DMS153 treated with DMSO at 0.1 percent for 48 hours (cell line): ENCODE measurements around the gene PRKG1.
"Not testable (repeated sequence)": the region's sequence is repeated elsewhere in the genome, so short reads cannot be mapped to it uniquely, and the experiment has no call there.

Experiments
- DNase-seq: peaks from one replicate; lab custom pipeline; 2025; ENCODE audit not compliant: unreplicated experiment; lab: John Stamatoyannopoulos, UW

PRKG1 gene

DNA sequence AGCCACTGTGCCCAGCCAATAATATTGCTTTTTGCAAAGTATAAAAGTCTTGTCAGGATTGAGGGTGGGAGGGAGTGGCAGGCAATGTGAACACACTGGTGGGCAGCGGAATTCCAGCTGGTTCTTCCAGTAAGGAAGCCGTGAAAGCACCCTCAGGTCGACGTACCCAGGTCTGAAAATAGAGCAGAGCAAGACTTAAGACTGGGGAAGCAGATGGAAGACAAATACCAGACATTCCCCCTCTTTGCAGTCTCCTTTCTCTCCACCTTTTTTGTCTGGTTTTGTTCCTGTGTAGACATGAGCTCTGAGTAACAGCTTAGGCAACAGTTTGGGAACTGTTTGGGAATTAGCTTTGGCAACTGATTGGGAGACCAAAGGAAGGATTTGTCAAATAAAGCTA, 642.7 kb downstream of the PRKG1 start:
- no peak for DNase-seq

DNA sequence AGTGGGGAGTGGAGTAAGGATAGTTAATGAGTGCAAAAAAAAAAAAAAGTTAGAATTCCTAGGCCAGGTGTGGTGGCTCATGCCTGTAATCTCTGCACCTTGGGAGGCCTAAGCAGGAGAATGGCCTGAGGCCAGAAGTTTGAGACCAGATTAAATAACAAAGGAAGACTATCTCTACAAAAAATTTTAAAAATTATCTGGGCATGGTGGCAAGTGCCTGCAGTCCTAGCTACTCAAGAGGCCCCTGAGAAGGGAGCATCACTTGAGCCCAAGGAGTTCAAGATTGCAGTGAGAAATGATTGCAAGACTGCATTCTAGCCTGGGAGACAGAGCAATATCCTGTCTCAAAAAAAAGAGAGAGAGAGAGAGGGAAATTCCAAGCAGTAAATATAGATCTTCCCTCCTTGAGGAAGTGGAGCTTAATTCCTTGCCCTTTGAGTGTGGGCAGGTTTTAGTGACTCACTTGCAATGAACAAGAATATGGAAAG, 644.6 kb downstream of the PRKG1 start:
- DNase-seq, result no peak

DNA sequence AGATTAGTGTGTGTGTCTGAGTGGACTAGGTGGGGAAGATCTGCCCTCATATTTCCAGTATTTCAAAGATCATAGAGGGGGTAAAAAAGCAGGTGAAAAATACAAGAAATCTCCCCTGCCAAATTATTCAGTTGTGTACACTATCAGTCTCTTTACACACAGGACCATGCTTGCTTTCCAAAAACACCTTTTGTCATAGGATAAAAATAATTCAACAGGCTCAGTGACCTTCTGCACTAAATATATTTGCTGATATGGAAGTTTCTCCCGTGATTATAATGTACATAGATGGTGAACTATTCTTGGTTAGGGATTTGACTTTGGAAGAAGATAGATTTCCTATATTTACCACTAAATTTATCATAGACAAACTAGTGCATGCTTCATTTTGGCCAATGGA, 649.8 kb downstream of the PRKG1 start:
- no peak for DNase-seq

DNA sequence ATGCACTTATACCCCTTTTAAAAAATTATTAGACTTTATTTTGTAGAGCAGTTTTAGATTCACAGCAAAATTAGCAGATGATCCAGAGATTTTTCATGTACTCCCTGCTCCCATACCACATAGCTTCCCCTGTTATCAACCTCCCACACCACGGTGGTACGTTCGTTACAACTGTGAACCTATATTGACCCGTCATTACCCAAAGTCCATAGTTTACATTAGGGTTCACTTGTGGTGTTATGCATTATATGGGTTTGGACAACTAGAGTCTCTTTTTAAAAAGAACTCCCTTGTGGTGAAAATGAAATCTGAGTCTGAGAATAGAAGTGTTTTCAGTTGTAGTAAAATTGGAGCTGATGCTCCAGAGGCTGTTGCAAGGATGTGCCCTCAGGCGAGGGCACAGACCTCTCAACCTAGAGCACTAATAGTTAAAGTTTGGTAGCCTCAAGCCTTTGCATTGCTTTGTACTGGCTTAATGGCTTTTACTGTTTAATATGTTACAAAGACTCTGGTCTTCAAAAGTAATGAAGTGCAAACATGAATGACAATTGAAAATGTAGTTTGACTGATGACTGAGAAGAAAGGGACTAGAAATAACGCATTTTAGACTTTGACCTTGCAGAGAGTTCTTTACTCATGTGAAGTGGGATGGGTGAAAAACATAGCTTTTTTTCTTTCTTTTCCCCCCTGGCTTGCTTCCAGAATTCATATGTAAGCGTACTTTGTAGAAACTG, 655.7 kb downstream of the PRKG1 start:
- DNase-seq, result no peak

DNA sequence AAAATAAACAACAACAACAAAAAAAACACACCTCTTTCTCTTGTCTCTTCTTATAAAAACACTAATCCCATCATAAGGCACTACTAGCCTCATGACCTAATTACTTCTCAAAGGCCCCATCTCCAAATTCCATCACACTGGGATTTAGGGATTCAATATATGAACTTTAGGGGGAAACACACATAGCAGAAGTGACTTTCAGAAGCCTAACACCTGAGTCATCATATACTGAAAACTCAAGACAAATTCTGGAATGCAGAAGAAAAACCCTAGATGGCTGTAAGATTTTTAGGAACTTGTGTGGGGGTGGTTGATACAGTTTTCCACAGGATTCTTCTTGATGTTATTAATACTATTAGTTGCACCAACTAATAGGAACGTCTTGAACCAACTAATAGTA, 658.8 kb downstream of the PRKG1 start:
- DNase-seq, result no peak

DNA sequence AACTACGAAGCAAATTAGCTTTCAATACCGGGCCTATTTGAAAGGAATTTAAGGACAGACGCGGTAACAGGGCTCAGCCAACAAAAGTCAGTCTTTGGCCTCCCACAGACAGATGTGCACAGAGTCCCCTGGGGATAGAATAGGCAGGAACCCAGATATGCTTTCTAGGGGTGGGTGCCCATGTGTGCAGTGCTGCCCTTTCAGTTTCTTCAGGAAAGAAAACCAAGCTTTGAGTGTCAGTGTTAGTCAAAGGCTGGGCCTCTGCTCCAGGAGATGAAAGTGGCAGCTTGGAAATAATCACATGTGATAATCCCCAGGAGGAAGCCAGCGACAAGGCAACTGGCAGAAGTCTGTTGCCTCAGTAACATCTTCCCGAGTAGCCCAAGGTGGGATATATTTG, 668.9 kb downstream of the PRKG1 start:
- DNase-seq, result no peak

DNA sequence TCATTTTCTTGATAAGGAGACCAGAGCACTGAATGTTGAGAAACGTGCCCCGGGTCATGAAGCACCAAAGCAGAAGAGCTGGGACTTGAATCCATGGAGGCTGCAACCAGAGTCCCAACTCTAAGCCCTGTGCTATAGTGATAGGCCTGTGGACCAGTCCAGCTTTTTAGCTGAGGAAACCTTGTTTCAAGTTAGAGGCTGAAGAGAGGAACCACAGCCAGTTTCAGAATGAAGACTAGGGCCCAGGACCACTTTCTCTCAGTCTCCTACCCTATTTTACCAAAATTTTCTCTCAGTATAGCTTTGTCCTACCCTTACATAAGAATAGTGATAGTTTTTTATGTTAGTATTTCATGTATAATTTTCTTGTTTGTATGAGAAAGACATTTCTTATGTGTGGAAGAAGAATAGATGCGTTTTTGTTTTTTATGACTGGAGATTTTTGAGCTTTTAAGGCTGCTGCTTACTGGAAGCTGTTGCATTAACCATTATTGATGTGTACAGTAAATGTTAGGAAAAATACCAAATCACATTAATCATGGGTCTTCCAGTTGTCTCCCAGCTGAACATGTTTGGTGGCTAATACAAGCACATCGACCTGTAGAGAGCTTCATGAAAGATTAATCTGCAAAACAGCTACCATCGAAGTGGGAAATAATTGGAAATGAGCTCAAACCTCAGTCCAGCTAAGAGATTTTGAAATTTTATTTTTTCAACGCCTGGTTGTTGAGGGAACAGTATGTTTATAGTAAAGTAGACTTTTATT, 670.1 kb downstream of the PRKG1 start:
- DNase-seq, result no peak

DNA sequence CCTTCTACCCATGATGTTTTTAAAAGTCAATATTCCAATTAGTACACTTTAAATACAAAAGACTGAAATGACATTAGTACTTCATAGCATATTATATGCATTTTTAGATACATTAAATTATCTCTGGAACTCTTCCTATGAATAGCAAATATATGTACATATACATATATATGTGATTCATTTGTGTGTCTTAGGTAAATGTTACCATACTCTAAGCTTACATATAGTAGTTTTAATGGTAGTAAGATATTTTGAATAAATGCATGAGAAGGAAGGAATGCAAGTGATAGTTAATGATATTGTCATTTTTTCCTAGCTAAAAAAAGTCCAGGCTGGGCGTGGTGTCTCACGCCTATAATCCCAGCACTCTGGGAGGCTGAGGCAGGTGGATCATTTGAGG, 671.1 kb downstream of the PRKG1 start:
- DNase-seq, result no peak

DNA sequence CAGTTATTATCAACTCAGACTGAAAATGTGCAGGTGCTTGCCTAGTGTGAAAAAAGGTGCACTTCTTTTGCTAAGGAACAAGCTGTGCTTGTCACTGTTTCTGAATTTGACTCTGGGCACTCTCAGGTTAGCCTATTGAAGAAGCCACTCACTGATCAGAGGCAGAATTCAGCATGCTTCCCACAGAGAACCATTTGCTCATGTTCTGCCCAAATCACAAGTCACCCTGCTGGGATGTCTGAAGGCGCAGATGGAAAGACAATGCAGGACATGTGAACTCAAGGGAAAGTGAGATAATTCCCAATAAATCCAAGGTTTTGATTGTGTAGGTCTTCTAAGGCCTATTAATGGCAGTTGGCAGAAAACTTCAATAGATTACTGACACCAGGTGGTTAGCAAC, 672.9 kb downstream of the PRKG1 start:
- no peak for DNase-seq

DNA sequence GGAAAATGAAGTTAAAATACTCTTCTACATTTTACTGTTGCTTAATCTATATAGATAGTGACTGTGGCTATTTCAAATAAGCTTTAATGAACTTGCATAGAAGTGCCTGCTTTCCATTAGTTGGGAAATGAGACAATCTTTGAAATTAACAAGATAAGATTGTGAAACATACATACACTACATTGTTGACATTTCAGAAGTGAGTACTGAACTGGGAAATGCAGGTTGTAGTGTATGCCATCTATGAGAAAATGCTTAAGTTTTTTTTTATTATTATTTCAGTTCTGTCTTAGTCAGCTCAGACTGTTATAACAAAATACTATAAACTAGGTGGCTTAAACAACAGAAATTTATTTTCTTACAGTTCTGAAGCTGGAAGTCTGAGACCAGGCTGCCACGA, 674.7 kb downstream of the PRKG1 start:
- no peak for DNase-seq

DNA sequence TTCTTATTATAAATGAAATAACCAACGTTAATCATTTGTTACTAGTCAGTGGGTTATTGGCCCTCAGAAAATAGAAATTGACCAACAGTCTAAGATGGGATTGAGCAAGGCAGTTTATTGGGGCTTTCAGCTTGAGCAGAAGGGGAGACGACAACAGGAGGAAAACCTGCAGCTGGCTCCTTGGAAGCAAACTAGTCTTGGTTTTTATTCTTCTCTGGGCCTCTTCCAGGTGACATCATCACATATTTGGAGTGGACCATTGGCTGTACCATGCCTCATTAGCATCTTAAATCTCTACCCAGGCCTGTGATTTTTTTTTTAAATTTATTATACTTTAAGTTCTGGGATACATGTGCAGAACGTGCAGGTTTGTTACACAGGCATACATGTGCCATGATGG, 684.1 kb downstream of the PRKG1 start:
- no peak for DNase-seq

DNA sequence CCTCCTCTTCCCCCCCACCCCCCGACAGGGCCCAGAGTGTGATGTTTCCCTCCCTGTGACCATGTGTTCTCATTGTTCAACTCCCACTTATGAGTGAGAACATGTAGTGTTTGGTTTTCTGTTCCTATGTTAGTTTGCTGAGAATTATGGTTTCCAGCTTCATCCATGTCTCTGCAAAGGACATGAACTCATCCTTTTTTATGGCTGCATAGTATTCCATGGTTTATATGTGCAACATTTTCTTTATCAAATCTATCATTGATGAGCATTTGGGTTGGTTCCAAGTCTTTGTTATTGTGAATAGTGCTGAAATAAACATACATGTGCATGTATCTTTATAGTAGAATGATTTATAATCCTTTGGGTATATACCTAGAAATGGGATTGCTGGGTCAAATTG, 684.6 kb downstream of the PRKG1 start:
- not testable (repeated sequence) for DNase-seq

DNA sequence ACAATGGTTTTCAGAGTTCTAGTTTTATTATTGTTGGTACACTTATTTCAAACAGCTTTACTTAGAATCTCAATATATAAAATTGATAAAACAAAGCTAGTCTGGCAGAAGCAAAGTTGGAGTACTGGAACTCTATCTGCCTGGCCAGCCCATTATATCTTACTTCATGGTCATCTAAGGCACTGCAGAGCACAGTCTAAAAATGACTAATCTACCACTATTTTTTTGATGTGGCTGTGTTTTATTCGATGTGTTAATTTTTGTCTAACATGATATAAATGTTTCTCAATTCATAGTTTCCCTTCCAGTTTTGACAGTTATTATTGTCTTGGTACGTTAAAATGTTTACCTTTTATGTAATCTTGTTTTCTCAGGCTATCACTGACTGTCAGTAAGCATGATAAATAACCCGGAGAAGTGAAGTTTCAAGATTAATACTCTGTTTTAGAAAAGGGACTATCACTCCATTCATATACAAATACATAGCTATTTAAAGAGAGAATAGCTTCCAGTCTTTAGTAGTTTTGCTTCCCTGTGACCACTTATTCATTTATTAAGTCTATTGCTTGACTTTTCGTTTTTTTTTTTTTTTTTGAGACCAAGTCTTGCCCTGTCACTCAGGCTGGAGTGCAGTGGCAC, 685.7 kb downstream of the PRKG1 start:
- DNase-seq, result no peak

DNA sequence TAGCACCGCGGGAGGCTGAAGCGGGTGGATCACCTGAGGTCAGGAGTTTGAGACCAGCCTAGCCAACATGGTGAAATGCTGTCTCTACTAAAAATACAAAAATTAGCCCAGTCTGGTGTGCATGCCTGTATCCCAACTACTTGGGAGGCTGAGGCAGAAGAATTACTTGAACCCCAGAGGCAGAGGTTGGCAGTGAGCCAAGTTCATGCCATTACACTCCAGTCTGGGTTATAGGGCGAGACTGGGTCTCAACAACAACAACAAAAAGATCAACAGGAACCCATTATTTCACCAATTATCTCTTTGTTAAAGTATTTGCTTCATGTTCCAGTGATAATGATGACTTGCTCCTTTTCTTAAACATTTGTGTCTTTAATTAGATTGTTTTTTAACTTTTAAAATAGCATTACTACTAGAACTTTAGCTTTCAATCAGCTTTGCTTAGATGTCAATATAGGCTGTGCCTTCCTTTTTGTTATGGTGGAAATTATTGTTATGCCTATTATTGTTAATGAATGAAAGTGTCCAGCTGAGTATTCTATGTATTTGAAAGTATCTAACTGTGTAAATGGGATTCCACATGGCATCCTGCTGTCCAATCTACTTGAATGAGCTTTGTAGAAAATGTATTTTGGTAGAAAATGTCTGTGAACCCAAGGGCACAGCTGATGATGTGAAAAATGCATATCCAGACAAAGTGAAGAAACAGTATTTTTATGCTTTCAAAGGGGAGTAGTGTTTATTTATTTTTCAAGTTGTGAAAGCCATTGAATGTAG, 686.8 kb downstream of the PRKG1 start:
- DNase-seq, result no peak

DNA sequence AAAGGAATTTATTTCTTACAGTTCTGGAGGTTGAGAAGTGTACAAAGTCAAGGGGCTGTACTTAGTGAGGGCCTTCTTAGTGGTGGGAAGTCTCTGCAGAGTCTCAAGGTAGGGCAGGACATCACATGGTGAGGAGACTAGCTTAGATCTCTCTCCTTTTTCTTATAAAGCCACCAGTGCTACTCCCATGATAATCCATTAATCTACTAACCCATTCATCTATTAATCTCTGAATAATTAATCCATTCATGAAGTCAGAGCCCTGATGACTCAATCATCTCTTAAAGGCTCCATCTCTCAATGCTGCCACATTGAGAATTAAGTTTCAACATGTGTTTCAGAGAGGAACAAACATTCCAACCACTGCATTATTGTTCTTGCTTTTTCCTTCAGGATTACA, 689.5 kb downstream of the PRKG1 start:
- no peak for DNase-seq

DNA sequence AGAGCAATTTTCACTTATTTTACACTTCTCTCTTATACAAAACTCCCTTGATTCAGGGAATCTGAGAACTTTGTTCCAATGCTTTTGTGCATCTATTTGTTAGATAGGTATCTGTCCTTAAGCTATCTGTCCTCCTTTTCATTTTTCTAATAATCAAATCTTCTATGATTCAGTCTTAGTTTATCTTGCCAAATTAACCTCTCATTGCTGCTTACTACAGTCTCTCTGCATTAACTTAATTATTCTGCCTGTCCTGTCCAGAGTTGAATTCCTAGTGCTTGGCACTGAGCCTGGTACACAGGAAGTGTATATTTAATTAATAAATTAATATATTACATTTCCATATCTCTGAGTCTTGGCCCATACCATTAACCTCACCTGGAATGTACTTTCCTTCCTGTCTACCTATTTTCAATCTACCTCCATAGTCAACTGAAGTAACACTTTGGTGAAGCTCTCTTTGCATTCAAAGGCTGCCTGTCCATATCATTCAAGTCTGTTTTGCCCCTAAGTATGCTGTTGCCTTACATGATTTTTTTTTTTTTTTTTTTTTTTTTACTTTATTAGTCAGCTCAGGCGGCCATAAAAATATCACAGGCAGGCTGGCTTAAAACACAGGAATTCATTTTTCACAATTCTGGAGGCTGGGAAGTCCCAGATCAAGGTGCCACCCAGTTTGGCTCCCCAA, 691.1 kb downstream of the PRKG1 start:
- DNase-seq, result no peak

DNA sequence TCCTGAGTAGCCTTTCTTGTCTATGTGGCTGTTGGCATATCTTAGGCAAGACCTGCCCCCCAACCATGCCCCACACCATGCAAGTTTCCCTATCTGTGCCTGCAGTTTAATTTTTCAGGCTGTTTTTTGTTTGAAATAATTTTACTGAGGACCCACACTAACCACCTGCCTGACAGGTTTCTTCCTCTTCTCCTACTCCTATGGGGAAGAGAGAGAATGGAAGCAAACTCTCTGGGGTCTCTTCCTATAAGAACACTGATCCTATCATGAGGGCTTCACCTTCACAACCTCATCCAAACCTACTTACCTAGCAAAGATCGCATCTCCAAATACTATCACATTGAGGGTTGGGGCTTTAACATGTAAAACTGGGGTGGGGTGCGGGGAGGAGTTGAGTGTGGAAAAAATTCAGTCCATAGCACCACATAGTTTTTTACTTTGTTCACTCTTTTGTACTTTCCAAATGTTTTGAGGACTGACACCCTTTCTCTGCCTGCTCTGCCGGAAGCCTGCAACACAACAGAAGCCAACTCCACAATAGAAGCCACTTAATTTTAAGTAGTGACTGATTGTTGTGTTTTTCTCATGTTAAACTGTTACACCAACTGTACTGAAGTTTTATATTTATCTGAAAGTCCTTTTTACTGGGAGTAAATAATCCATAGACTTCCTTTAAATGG, 692.3 kb downstream of the PRKG1 start:
- DNase-seq, result no peak

DNA sequence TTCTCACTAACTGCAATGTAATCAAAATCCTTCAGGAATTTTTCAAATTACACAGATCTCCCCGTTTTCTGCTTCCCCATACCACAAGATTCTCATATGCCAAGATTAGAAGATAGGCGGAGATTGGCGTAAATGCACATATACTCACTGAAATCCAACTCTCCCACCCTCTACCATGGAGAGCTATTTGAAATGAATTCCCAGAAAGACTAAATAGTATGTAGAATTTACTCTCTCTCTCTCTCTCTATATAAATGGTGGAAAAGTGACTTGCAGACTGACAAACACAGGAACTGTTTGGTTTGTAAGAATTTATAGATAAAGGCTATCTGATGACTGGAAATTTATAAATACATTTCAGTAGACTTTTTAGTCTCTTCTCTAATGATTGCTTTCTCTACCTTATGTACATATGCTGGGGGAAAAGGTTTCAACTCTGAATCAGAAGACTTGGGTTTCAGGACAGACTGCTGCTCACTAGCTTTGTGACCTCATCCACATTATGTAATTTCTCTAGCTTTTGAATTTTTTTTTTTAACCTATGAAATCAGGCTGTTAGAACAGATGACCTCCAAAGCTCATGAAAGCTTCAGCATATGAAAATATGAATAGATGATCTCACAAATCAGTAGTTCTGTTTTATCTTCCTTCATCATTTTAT, 692.9 kb downstream of the PRKG1 start:
- DNase-seq, result no peak

DNA sequence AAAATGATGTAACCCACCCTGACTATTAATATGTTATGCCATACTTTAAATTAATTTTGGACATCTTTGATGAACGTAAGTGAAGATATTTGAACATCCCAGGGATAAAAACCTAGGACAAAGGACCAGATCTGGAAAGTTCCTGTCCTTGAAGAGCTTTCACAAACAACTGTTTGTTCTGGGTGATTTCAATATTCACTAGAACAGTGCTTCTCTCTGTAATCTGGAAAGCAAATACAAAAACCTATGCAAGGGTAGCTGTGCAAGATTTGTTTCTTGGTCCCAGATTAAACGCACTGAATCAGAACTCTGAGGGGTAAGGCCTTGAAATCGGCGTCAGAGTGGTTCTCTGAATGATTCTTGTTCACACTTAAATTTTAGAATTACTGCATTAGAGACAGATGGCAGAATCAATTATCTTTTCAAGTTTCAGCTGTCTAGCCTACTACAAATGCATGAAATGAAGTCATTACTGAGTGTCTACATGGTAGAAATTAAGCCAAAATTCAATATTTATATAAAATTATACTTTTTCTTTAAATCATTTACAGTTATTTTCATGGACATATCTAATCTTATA, 694.7 kb downstream of the PRKG1 start:
- no peak for DNase-seq
